Measurements from ENCODE around the gene SPATA22. TPM values are rescaled to one million over a fixed set of nuclear protein-coding genes. Genes with fewer than 3 reads are reported as not detected.

Gene SPATA22
- total and polyA plus RNA-seq, 9 of the 15 experiments (the other 6 are each of a cell fraction or from before 2014, with no cell fraction given) = 0.17 to 0.77 (median 0.44) TPM

GRCh38 chr17:3497101-3497500 is 25.5 kb upstream of the SPATA22 start:
- POLR2A ChIA-PET = no interaction called here
- Histone ChIP-seq H3K27ac (ENCODE audit: extremely low read depth, low read depth, low read length) (no peak overlapping the region), H3K4me2 (ENCODE audit: insufficient read depth, low read length) (no peak overlapping the region), H3K9ac (ENCODE audit: insufficient read depth in 1 of 2, low read depth in 2 of 2, low read length in 2 of 2) (no peak overlapping the region), H3K9me3 (replicated peaks; ENCODE audit: control insufficient read depth, insufficient read depth, low read depth, low read length) (no peaks in the 10 kb centered on the region), H3K9me1 (ENCODE audit: control insufficient read depth, insufficient read depth, low read length) (no peaks in the 10 kb centered on the region), H3K27me3 (ENCODE audit: control insufficient read depth in 2 of 2, insufficient read depth in 2 of 2, low read length in 2 of 2) (peaks cover 0 to 7% of the 10 kb centered on the region in 2 experiments; a peak in 2 of 5 replicates), H2AFZ (ENCODE audit: low read depth, low read length) (no peak overlapping the region), H3K4me1 (replicated peaks in 1 of 2; ENCODE audit: control insufficient read depth in 2 of 2, insufficient read depth in 2 of 2, low read length in 2 of 2) (no peaks in the 10 kb centered on the region), H3K36me3 (ENCODE audit: control insufficient read depth, insufficient read depth, low read length) (no peaks in the 10 kb centered on the region), H3K79me2 (ENCODE audit: control insufficient read depth, insufficient read depth, low read length) (no peaks in the 10 kb centered on the region), H4K20me1 (replicated peaks; ENCODE audit: control insufficient read depth, insufficient read depth, low read length) (no peaks in the 10 kb centered on the region), H3K4me3 (no peak overlapping the region)
- FAIRE-seq (no peak), ATAC-seq (no peak), DNase-seq (ENCODE audit: extremely low read depth in 1 of 4, low spot score in 3 of 4) (no peak)
- in situ Hi-C loops (cut with MboI) = no loop called here
- no TSS peak for BruUV-seq (replicated peaks)
- WGBS (ENCODE audit: insufficient coverage, low coverage, missing lambda C conversion rate) = 3% methylated on average over 6 of the region's 7 CpGs
- CTCF ChIA-PET (ENCODE audit: low intra/inter-chr PET ratio) = no interaction called here
- intact Hi-C loops (cut with micrococcal nuclease) = no loop called here
- TF ChIP-seq E2F8 (IDR thresholded peaks at IDR 0.05; ENCODE audit: low read depth, partially characterized antibody) (no peak), EWSR1 (IDR thresholded peaks at IDR 0.05; ENCODE audit: borderline replicate concordance, low read depth, partially characterized antibody) (no peak), ZBTB33 (CRISPR knock-in tag; IDR thresholded peaks at IDR 0.05) (no peak), HDGF (IDR thresholded peaks at IDR 0.05) (no peak), CEBPZ (IDR thresholded peaks at IDR 0.05; ENCODE audit: borderline replicate concordance, low read depth, low read length) (no peak), RBFOX2 (IDR thresholded peaks at IDR 0.05; ENCODE audit: low read depth, low read length) (no peak), ZNF561 (CRISPR knock-in tag; conservative IDR thresholded peaks at IDR 0.05) (no peak), PHF21A (IDR thresholded peaks at IDR 0.05; ENCODE audit: borderline replicate concordance, low read depth) (no peak), CC2D1A (IDR thresholded peaks at IDR 0.05) (no peak), KDM2B (CRISPR knock-in tag; IDR thresholded peaks at IDR 0.05) (no peak), ASH1L (IDR thresholded peaks at IDR 0.05; ENCODE audit: borderline replicate concordance, low read depth, partially characterized antibody) (no peak), ZNF124 (CRISPR knock-in tag; IDR thresholded peaks at IDR 0.05) (no peak)
